ENCODE measurements around the gene PRKN.

PRKN gene

DNA sequence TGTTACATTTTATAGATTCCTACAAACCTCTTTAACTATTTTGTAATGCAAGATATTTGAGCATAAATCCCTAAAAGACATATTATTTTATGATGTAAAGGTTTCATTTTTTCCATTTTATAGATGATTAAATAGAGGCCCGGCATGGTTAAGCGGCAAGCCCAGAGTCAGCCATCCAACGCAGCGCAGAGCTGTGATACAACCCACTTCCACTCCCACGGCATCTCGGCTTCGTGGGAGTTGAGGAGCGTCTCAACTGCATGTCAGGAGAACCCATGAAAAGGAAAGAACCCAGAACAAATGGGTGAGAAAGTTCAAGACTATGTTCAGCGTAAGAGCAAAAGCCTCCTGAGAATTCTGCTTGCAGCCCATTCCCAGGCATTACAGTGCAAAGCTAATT is 488.2 kb downstream of the PRKN start:
- no peak for DNase-seq (ENCODE audit: low read depth)

DNA sequence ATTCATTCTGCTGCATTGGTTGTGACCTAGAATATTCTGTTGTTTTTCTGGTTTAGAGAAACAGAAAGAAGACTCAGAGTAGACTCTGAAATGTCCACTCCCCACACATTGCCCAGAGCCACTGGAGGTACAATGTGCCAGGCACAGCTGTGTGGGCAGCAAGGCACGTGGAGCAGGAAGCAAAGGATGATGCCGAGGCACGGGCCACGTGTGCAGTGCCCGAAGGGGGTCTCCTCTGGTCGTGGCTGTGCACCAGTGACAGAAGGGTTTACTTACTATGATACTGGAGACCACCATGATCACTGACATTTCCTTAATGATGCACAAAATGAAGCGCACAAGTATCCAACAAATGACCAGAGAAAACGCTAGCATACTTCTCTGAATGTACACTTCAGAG is 488.9 kb downstream of the PRKN start:
- no peak for DNase-seq (ENCODE audit: low read depth)

- DNase-seq (ENCODE audit: low read depth) = no peak
Measured at GRCh38 chr6:162237331-162237730, 490.2 kb downstream of the PRKN start.

- DNase-seq (ENCODE audit: low read depth) = no peak
Measured at GRCh38 chr6:162234631-162235030, 492.9 kb downstream of the PRKN start.

DNA sequence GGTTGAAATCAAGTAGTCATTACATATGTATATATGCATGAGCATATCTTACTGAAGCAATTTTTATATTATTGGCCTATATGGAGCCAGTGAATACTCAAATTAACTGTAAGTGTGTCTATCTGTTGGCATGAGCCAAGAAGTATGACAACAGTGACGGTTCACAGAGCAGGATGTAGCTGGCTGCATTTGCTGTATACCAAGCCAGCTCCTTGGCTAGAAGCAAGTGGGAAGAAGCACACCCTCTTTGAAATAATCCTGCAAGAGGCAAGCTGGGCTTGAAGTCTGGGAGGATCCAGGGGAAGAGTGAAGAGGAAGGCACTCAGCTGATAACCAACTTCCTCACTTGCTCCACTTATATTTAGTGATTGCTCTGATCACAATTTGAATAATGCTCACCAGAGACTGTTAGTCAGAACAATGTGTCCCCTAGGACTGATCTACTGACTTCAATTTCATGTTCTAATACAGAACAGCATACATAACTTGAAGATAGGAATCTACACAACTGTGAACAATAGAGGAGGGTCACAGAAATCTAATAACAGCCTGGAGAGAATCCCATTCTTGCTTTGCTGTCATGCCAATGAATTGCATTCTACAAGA is 497.3 kb downstream of the PRKN start:
- DNase-seq (ENCODE audit: low read depth) = no peak

- DNase-seq (ENCODE audit: low read depth) = no peak
Measured at GRCh38 chr6:162229093-162229492, 498.5 kb downstream of the PRKN start.

DNA sequence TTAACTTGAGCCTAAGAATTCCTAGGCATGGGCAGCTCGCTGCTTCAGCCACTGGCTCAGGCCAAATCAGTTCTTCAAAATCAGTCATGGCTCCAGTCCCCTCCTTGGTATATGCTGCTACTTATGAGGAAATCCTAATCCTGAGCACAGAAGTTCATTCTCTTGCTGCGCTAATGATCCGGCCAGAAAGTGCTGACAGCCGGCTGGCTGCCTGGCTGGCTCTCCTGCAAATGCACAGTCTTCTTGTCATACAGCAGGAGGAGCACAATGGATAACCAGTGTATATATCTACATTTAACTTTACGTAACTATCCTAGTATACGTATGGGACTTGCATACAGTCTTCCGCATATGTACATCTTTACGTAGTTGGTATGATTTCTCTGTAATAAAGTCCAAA is 500.8 kb downstream of the PRKN start:
- no peak for DNase-seq (ENCODE audit: low read depth)

DNA sequence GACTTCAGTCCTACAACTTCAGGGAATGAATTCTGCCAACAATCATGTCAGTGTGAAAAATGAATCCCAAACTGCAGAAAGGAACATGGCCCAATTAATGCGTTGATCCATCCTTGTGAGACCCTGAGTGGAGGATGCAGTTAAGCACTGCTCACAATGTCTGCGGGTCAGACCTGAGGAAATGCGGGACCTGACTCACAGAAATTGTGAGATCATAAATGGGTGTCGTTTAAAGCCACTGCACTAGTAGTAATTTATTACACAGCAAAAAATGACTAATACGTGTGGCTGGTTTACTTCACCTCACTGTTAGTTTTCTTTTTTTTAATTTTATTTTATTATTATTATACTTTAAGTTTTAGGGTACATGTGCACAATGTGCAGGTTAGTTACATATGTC is 505.0 kb downstream of the PRKN start:
- no peak for DNase-seq (ENCODE audit: low read depth)

- no peak for DNase-seq (ENCODE audit: low read depth)
Measured at GRCh38 chr6:162220876-162221275, 506.7 kb downstream of the PRKN start.

DNA sequence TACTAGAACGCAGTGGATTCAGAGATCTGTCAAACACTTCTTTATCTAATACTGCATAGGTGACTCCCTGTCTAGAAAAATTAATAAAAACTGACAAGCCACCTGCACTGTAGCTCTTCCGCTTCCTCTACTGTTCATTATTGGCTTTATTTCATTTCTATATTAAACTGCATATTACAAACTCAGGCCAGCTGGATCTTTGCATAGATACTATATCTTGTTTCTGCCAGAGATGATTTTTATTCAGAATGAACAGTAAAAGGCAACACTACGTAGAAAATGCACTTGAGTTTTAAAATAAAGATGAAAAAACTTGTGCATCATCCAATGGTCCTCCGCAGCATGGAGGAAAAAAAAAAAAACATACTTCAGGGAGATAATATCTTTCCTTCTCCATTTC is 508.3 kb downstream of the PRKN start:
- DNase-seq (ENCODE audit: low read depth) = no peak

DNA sequence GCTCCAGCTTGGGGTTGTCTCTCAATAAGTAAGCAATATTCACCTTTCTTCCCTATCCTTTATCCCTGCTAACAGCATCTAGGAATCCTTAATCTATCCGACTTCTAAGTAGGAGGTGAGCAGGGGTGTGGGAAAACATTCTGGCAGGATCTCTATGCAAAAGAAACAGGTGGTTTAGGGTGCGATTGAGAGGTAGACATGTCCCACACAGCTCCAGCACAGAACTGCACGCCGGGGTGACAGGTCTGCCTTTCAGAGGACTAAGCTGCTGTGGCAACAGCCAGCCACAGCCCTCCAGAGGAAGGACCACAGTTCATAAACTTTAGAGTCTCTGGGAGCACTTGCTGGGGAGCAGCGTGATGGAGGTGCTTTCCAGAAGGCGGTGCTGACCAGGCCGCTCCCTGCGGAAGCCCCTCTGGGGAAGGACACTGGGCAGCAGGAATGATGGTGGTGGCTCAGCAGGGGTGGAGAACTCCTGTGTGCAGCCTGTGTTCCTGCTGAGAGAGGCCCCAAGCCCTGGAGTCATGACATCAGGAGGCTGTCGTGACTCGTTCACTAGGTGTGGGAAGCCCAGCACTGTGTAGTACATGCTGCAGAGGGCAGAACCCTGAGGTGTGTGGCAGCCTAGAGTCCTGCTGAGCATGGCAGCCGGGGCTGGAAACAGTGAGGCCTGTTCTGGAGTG is 509.6 kb downstream of the PRKN start:
- no peak for DNase-seq (ENCODE audit: low read depth)

DNA sequence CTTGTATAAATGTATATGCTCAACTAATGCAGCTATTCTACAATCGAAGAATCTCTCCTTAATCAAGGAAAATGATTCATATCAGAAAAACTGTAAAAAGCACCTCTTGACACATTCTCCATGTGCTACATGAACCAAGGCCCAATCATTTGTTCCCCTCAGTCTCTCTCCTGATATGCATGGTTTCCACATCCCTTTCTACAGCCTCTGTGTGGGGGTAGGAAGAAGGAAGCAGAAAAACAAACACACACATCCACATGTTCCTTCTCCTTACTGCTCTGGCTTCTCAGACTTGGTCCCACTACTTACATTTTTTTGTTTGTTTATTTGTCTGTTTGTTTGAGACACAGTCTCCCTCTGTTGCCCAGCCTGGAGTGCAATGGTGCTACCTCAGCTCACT is 510.5 kb downstream of the PRKN start:
- DNase-seq (ENCODE audit: low read depth) = no peak

DNA sequence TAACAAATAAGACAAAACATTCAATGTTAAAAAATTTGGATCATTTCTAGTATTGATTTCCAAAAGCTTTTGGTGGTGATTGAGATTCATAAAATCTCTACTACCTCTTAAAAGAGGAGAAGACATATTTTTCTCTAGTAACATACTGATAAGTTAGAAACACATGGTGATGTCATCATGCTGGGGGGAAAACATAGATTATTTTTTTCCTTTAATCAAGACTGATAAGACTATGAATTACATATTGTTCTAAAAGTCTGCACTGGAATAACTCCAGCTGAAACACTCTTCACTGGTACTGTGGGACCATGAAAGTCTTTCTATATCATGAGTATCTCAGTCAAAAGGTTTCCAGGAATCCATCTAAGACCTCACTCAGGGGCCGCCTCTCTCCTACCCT is 515.8 kb downstream of the PRKN start:
- DNase-seq (ENCODE audit: low read depth) = no peak

DNA sequence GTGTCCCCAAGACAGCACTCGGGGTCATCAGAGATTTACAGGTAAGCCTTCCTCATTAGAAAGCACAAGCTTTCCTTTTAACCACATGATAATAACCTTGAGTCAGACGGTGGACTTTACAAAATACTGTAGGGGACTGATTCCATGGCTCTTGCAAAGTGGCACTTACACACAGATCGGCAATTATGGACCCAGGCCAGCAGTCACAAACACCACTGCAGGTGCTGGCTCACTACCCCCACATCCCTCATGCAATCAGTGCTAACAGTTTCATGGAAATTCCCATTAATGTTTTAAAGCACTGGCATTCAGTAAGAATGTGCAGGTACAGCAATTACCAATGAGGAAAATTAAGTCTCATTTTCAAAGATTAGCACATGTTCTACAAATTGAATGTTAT is 516.5 kb downstream of the PRKN start:
- DNase-seq (ENCODE audit: low read depth) = no peak

- no peak for DNase-seq (ENCODE audit: low read depth)
Measured at GRCh38 chr6:162203287-162203686, 524.3 kb downstream of the PRKN start.

DNA sequence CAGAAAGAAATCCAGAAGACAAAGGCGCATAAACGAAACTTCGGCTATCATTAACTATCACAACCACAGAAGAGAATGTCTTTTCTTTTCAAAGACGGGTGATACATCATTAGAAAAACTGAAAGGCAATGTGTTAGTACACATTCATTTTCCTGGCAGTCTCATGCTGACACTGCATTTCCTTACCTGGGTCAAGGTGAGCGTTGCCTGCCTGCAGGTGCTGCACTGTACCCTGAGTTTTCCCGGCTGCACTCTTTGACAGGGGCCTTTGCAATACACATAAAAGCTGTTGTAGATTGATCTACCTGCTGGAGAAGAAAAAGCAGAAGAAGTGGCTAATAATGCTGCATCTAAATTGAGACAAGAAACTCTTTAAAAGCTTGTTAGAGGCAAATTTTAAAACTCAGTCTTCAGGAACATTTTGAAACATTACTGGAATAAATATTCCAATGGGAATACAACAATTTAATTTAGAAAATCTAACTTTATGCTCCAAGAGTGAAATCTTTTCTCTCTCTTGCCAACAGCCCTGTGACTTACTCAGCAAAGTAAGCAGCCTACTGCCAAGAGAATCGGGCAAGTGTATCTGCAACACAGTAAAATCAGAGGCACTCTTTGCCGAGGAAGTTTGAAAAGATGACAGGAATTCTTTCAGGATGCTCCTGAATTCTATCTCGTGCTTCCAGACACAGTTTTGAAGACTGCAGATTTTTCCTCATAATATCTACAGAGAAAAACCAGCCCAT is 526.4 kb downstream of the PRKN start:
- DNase-seq (ENCODE audit: low read depth) = no peak

GRCh38 chr6:162200041-162200440 is 527.5 kb downstream of the PRKN start:
- no peak for DNase-seq (ENCODE audit: low read depth)

DNA sequence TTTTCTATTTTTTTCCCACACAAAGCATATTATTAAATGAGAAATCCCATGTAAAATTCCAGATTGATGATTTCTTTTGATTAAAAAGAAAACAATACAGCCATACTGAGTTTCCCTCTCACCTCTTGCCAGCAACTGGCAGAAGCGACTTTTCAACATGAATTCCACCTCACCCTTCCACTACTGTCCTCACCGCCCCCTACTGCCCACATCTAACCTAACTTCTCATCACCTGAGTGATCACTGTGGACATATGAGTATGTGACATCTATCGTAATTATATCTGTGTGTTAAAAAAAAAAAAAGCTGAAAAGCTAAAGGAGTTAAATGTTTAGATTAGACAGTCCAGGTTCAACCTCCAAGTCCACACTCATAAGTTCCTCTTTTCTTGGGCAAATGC is 528.6 kb downstream of the PRKN start:
- no peak for DNase-seq (ENCODE audit: low read depth)

GRCh38 chr6:162198076-162198475 is 529.5 kb downstream of the PRKN start:
- no peak for DNase-seq (ENCODE audit: low read depth)

GRCh38 chr6:162195441-162195840 is 532.1 kb downstream of the PRKN start:
- no peak for DNase-seq (ENCODE audit: low read depth)

- no peak for DNase-seq (ENCODE audit: low read depth)
Measured at GRCh38 chr6:162190981-162191380, 536.6 kb downstream of the PRKN start.

DNA sequence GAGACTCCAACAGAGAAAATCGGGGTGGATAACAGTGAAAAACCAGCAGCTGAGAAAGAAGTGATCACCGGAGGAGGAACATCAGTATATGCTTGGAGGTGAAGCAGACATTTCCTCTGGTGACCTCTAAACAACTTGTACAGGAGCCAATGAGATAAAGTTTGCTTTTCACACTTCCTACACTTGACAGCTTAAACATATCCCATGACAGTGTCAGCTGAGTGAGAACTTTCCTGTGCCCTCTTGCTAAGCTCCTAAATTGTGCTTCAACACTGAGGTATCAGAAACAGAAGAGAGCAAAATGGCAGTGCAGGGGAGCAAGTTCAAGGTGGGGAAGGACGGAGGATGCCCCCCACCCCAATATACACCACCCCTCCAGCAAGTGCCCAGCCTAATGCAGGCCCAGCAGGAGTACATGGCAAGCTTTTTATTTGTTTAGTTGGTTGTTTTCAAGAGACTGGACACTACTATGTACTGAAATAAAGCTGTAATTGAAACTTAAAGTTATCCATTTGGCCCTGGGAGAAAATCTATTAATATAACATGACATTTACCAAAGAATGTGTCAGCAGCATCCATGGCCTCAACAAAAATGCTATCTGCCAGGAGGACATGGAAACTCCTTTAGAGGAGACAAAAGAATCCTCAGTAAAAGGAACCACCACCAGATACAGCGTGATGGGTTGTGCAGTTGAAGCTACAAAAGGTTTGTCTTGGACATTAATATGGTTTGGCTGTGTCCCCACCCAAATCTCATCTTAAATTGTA is 540.2 kb downstream of the PRKN start:
- DNase-seq (ENCODE audit: low read depth) = no peak

DNA sequence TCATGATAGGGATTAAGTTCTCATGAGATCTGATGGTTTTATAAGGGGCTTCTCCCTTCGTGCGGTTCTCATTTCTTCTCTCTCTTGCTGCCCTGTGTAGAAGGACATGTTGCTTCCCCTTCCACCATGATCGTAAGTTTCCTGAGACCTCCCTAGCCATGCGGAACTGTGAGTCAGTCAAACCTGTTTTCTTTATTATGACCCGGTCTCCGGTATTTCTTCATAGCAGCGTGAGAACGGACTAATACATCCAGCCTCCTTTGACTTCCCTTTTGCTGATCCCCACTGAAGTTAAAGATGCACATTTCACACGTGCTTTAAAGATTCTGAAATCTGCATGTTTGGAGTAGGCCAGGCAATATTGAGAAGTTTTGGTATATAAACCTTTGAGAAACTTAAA is 543.1 kb downstream of the PRKN start:
- DNase-seq (ENCODE audit: low read depth) = no peak

Measured in ELR (cell line).